Right ventricle myocardium inferior (tissue), 1 donor: ENCODE results near the gene CYB5R3. TPM values are rescaled to one million over a fixed set of nuclear protein-coding genes. Genes with fewer than 3 reads are reported as not detected.
"Not testable (repeated sequence)": the region's sequence is repeated elsewhere in the genome, so short reads cannot be mapped to it uniquely, and the experiment has no call there.

Experiments
- ATAC-seq: fragments of 200-7000 bp; cut with Tn5 transposase; one replicate; pipeline ENCODE4 v1.9.1; 2020; ENCODE audit warnings: mild to moderate bottlenecking, moderate library complexity
- DNase-seq: peaks from one replicate; pipeline ENCODE4 v3.0.0; 2021; ENCODE audit errors: missing footprints
- intact Hi-C: fragments of 100-400 bp; cut with DNase I; formaldehyde crosslinking; loops from one replicate; pipeline ENCODE4 v1.11.0; 2022
- total RNA-seq: library from RNA; stranded (reverse); fragmentation: NEBNext Ultra II Directional; extraction: Animal tissue kit (Norgen Biotek cat#: 25700); gene quantifications from one replicate; pipeline ENCODE4 v1.2.1, GENCODE V29; 2021
- donor health status: DM: no; HTN: yes; CAD: no; lungs with severe emphysema.

Gene CYB5R3
- total RNA-seq, 1 donor from 2014 or later: 268 TPM

DNA sequence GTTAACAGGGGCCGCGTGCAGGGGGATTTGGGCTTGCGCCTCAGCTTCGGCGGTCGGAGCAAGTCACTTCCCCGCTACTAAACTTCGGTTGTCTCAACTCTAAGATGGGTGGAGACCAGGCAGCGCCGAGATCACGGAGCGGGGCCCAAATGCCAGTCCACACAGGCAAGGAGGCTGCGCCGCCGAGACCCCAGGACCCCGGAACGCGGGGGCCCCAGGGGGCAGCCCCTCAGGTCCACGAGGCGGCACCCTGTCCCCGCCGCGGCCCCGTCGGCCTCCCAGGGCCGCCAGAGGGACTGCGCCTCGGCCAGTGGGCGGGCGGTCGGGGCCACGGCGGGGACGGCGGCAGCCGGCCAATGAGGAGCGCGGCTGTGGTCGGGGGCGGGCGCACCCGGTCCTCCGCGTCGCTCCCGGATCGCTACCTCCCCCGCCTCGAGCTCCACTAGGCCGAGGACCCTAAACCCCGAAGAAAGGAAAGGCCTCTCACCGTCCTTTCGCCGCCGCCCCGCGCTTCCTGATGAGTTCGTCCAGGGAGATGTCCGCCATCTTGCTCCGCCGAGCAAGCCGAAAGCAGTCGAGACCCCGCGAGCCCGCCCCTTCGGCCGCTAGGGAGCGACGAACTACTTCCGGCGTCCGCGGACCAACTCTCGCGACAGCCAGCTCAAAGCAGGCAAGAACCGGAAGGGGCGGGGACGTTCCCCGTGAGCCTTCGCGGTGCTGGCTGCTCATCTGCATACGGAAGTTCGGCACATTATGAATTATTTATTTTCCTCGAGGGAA, 34.7 kb downstream of the CYB5R3 start, which contains the start of gene POLDIP3:
TSS of gene POLDIP3 (minus strand) at position 572 of the 780 bp plus-strand sequence. CDS start at position 546, 26 bp downstream.
- DNase-seq (peak; percentile 100), ATAC-seq (peak; percentile 91)
- intact Hi-C loops: loop anchor here (2.0 to 5.0 kb wide), 2 partner anchors 30 to 62 kb away; partner anchors contain the start of gene SERHL2

DNA sequence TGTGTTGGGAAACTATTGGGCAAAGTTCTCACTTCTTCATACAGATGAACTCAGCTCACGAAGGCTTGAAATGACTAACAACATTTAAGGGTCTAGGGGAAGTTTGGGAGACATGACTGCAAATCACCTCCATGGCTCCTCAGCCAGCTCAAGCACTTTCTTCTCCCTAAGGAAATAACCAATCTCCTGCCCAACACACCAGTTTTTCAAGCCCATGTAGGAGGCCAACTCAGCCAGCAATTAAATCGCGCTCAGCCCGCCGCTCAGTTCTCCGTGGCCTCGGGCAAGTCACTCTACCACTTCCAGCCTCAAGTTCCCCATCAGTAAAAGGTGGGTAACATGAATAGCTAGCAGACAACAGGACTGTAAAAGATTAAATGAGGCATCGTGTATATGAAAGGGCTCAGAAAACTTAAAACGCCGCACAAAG, 35.3 kb downstream of the CYB5R3 start:
- ATAC-seq (no peak), DNase-seq (no peak)
- intact Hi-C loops: loop anchor here (2.0 to 5.0 kb wide), 2 partner anchors 31 to 62 kb away; partner anchors contain the start of gene SERHL2

DNA sequence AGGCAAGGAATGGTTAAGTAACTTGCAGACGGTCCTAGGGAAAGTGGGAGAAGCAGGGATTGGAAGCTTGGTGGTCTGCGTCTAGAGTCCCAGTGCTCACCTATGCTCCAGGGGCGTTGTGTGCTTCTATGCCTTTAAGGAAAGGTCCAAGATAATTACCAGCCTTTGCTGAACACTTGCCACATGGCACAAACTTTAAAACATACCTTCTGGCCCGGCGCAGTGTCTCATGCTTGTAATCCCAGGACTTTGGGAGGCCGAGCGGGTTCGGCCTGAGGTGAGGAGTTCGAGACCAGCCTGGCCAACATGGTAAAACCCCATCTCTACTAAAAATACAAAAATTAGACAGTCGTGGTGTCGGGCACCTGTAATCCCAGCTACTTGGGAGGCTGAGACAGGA, 36.9 kb downstream of the CYB5R3 start:
- ATAC-seq: no peak
- no peak for DNase-seq
- intact Hi-C loops: loop anchor here (5.0 kb wide), 1 partner anchor 60 kb away; the partner anchor contains the start of gene SERHL2

DNA sequence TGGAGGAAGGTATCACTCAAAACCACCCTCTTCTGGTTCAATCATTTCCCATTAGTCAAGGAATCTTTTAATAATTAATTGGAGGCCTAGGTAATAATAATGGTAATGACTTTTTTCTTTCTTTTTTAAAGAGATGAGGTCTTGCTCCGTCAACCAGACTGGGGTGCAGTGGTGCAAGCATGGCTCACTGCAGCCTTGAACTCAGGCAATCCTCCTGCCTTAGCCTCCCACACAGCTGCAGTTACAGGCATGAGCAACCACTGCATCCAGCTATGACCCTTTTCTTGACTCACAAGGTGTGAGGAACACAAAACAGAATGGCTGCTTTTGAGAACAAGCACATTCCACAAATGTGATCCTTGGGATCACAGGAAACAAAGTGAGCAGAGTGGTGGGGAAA, 38.1 kb downstream of the CYB5R3 start:
- no peak for ATAC-seq
- no peak for DNase-seq
- intact Hi-C loops: loop anchor here (5.0 kb wide), 1 partner anchor 59 kb away; the partner anchor contains the start of gene SERHL2

DNA sequence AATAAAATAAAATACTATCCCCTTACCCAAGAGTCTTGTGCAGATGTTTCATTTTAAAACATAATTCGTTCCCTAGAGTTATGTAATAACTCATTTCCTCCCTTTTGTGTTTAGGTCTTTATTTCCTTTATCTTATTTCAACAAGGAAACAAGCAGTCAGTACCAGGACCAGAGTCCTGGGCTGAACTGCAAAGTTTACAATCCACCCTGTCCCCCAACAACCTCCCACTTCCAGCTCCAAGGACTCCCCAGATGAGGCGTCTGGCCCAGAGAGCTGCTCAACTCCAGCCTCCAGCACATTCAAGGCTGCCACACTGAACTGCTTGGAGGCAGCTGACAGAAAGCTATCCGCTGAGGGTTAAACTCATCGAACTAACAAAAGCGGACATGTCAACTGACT, 39.0 kb downstream of the CYB5R3 start:
- intact Hi-C loops: loop anchor here (5.0 kb wide), 1 partner anchor 58 kb away; the partner anchor contains the start of gene SERHL2
- ATAC-seq: no peak
- no peak for DNase-seq

DNA sequence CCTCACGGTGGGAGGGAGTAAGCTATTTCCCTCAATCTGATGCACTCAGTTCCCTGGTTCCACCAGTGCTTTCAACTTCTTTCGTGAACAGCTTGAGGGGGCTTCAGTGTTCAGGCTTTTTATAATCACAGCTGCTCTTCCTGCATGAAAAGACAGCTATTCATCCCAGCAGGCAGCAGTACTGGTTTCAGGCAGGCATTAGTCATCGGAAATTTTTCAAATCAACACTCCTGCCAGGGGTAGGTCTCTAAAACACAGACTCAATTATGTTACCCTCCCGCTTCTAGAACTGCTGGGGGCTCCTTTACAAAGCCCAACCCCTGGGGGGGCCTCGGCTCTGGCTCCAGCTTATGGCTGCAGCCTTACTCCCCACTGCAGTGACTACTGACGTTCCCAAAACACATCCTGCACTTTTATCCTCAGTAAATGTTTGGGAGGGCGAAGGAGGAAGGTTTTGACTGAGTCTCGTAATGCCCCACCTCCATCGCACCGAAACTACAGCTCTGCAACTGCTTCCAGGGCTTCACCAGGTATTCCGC, 40.3 kb downstream of the CYB5R3 start:
- intact Hi-C loops: no loop called here
- no peak for DNase-seq
- ATAC-seq: peak; percentile 35

DNA sequence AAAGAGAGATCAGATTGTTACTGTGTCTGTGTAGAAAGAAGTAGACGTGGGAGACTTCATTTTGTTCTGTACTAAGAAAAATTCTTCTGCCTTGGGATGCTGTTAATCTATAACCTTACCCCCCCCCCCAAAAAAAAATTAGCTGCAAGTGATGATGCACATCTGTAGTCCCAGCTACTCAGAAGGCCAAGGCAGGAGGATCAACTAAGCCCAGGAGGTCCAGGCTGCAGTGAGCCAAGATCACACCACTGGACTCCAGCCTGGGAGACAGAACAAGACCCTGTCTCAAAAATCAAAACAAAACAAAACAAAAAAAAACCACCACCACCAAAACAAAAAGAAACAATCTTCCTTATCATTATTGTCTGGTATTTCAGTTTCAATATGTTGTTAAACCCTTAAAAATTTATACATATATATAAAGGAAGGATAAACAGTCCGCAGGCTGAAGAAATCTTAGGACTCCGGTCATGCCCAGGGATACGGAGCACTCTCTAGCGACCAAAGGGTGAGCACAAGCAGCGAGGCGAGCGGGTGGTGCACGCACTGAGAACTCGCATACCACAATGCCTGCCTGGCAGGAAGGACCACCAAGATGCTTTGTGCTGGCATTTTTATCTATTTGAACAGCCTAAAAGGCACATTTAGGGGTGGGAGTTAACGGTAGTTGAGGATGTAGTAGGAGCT, 40.9 kb downstream of the CYB5R3 start:
- intact Hi-C loops: no loop called here
- no peak for DNase-seq
- no peak for ATAC-seq

DNA sequence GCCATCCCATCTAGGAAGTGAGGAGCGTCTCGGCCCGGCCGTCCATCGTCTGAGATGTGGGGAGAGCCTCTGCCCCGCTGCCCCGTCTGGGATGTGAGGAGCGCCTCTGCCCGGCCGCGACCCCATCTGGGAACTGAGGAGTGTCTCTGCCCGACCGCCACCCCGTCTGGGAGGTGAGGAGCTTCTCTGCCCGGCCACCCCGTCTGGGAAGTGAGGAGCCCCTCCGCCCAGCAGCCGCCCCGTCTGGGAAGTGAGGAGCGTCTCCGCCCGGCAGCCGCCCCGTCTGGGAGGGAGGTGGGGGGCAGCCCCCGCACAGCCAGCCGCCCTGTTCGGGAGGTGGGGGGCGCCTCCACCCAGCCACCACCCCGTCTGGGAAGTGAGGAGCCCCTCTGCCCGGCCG, 41.6 kb downstream of the CYB5R3 start:
- ATAC-seq, DNase-seq, intact Hi-C loops: not testable (repeated sequence)

DNA sequence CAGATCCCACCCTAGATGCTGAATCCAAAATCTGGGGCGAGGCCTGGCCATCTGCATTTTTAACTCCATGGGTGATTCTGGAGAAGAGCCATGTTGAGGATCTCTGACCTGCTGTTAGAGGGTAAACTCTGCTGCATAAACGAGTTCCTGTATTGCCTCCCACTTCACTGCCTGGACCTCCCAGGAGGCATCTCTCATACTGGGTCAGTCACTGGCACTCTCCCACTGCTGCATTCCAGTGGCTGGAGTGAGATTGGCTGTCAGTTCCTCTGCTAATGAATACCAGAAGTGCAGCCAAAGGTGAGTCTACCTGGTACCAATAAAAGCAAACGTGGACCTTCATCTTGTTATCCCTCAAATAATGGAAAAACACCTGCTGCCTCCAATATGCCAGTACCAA, 44.8 kb downstream of the CYB5R3 start:
- ATAC-seq: peak; percentile 60
- no peak for DNase-seq
- intact Hi-C loops: no loop called here

DNA sequence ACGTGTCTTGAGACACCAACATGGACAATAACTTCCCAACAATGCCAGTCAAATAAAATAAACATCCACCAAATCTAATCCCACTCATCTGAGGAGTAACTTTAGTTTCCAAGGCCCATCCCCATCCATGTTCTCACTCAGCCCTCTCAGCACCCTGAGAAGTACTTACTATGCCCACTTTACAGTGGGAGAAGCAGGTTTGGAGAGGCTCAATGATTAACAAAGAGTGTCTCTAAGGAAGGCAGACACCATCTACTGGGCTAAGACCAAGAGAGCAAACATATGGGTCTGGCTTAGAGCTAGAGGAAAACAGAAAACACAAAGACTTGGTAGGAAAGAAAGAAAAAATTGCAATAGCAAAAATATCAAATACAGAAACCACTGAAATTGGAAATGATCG, 45.8 kb downstream of the CYB5R3 start:
- intact Hi-C loops: no loop called here
- ATAC-seq: no peak

DNA sequence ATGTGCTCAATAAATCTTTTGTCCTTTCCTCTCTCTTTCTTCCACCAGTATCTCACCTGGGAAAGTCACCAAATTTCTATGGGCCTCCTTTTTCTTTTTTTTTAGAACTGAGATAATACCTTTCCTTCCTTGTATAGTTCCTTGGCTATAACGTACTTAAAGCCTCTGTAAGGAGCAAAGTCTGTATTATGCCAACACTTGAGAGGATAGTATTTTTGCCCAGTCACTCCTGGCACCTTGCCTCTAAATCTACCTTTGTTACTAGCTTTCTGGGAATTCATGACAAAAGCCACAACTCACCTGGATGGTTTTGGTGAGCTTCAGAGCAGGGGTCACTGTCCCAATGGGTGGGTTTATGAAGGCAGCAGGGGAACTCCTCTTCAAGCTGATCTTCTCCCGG, 46.7 kb downstream of the CYB5R3 start:
- no peak for DNase-seq
- no peak for ATAC-seq
- intact Hi-C loops: no loop called here

More for the DNA sequence above, 45.8 kb downstream of the CYB5R3 start:
- no peak for DNase-seq

DNA sequence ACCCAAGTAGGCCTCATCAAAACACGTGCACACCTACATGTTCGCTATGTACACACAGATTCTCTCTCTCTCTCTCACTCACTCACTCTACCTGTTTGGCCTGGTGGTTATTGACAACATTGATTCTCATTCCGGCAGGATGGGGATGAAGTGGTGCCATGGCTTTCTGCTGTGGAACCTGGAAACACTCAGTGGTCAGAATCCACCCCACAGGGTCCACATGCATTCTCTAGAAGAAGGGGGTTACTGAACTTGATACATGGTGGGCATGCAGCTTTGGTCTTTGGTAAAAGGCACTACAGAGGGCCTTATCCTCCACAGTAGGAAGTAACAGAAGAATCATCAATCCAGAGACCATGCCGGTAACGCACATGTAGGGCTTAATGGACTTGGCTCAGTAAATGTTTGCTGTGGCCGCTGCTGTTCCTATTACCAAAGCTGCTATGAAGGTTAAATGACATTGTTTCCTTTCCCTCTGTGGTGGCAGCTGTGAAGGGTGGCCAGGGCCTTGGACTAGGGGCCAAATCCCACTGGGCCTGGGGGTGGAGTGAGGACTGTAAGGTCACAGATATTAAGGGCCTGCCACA, 47.2 kb downstream of the CYB5R3 start:
- intact Hi-C loops: no loop called here
- no peak for DNase-seq
- ATAC-seq: no peak

DNA sequence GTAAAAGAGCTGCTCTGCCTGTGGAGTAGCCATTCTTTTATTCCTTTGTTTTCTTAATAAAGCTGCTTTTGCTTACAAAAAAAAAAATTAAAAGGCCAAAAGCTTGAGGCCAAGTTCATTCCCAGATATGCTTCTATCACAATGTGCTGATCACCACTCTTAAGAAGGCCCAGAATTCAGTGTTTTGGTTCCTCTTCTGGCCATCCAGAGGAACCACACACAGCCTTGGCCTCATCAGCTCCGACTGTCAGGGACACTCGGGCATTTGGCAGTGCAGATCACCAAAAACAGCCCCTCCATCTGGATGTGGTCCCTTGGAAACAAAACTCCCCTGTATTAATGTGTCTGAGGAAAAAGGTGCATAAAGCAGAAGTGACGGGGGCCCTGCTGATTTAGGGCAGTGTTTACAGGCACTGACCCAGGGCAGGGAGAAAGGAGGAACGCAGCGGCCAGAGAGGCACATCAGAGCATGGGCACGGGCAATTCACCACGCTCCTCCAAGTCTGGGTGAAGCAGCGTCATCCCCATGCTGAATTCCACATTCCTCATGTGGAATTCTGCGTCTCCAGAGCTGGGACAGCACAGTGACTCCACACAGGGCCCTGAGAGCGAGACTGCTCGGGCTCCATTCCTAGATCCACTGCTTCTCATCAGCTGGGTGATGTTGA, 52.2 kb downstream of the CYB5R3 start:
- intact Hi-C loops: no loop called here
- DNase-seq (no peak), ATAC-seq (no peak)

DNA sequence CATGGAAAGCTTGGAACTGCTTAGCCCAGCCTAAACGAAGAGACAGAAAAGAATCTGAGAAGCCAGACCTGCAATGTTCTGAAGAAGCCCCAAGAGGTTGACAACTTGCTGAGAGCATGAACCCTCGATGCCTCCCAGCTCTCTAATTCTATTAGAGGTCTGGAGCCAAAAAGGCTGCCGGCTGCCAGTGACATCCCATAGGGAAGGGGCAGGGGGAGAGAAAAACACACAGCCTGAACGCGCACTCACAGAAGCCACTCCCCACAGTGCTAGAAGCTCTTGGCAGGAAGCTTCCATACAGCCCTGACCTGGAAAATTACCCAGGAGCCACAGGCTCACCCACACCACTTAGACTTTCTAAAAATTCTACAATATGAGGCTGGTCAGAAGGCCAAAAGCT, 52.9 kb downstream of the CYB5R3 start:
- ATAC-seq (peak; percentile 90), DNase-seq (no peak)
- intact Hi-C loops: no loop called here

DNA sequence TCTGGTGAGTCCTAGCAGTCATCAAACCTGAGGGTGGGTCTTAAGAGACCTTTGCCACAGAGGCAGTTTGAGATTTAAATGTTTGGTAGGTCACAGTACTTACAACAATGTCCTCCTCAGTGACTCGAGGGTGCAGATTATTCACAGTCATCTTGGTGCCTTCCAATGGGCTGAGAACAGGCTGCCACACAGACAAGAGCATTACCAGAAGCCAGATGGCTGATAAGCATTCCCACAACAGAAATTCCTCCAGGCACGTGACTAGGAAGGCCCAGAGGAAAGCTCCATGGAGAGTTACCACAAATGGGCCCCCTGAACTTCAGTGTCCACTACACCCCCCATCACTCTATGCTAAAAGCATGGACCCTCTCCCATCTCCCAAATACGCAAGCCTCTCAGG, 53.8 kb downstream of the CYB5R3 start:
- ATAC-seq: peak; percentile 60
- DNase-seq: no peak
- intact Hi-C loops: no loop called here

DNA sequence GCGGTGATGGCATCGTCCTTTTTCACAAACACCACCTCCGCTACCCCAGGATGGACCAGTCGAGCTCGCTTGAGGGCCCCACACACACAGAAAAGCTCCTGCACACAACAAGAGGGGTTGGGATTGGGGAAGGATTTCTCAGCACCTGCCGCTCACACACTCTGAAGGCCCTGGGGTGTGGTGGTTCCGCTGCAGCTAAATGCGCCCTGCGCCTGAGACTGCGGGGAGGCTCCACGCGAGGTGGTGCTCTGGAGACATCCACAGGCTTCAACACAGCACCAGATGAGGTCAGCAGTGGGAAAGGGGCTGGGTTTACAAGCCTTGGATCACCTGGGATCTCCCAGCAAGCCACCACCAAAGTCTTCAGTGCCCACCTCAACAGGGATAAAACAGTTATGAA, 57.2 kb downstream of the CYB5R3 start:
- intact Hi-C loops: no loop called here
- no peak for ATAC-seq
- no peak for DNase-seq

DNA sequence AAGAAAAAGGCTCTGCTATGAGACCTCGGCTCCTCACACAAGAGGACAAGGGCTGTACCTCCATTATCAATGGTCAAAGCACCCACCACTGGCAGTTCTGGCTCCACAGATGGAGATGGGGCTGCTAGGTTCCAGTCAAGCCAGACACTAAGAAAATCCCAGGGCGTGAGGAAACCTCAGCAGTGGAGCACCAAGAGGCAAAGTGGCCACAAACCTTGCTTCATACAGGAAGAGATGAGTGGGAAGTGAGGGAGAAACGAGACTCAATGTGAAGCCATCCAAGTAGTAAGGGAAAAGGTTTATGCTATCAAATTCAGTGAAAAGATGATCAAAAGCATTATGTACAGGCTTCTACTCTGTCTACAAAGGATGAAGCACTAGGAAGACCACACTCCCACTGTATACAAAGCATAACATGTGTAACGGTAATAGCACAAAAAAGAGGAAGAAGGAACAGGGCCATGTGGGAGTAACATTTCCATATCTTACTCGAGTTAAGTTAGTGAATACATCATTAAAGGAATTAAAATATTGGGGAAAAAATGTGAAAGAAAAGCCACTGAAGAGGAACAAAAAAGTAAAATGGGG, 61.5 kb downstream of the CYB5R3 start:
- no peak for ATAC-seq
- DNase-seq: no peak
- intact Hi-C loops: no loop called here

DNA sequence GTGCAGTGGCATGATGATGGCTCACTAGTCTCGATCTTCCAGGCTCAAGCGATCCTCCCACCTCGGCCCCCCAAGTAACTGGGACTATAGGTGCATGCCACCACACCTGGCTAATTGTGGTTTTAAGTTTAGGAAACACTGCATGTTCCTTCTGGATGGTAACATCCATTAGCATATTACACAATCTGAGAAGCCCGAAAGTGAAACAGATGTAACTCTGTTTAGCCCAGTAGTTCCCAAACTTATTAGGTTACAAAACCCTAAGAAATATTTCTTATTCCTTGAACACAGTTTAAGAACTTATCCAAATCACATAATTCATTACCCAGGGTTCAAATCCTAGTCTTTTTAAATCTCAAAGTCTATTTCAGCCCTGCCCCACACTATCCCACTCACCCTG, 62.8 kb downstream of the CYB5R3 start:
- intact Hi-C loops: no loop called here
- ATAC-seq: no peak
- DNase-seq: no peak
